Neuronal stem cell (in vitro differentiated cells): ENCODE data around the gene ULK2.

ENCODE experiments used
- DNase-seq: peaks from one replicate; pipeline ENCODE4 v3.0.0-alpha.2; 2013; ENCODE audit warnings: low spot score
- H2AFZ ChIP-seq: one replicate; pipeline ENCODE4 v1.6.1; 2013; ENCODE audit warnings: mild to moderate bottlenecking, low read length, inconsistent platforms
- H2AK5ac ChIP-seq: 2 replicates; pipeline ENCODE4 v1.6.1; 2013; ENCODE audit warnings: low read depth, mild to moderate bottlenecking, inconsistent platforms, low read length, moderate library complexity, mixed read lengths
- H2BK120ac ChIP-seq: 2 replicates; pipeline ENCODE4 v1.6.1; 2013; ENCODE audit warnings: low read depth, mild to moderate bottlenecking, inconsistent platforms, low read length, moderate library complexity, mixed read lengths
- H2BK12ac ChIP-seq: one replicate; pipeline ENCODE4 v1.6.1; 2013; ENCODE audit warnings: low read length, inconsistent platforms
- H2BK15ac ChIP-seq: 2 replicates; pipeline ENCODE4 v1.6.1; 2013; ENCODE audit warnings: mild to moderate bottlenecking, low read length, inconsistent platforms, mixed read lengths
- H2BK5ac ChIP-seq: one replicate; pipeline ENCODE4 v1.6.1; 2013; ENCODE audit warnings: inconsistent platforms, mild to moderate bottlenecking, low read length, moderate library complexity
- H3K14ac ChIP-seq: one replicate; pipeline ENCODE4 v1.6.1; 2013; ENCODE audit warnings: low read length, inconsistent platforms
- H3K18ac ChIP-seq: 2 replicates; pipeline ENCODE4 v1.6.1; 2013; ENCODE audit warnings: low read length, inconsistent platforms
- H3K23ac ChIP-seq: 2 replicates; pipeline ENCODE4 v1.6.1; 2013; ENCODE audit warnings: low read depth, mild to moderate bottlenecking, mixed read lengths, low read length, inconsistent platforms; ENCODE audit not compliant: poor library complexity
- H3K27ac ChIP-seq: replicated peaks from 3 replicates; pipeline ENCODE4 v1.5.1; 2013; ENCODE audit warnings: low read length, inconsistent platforms
- H3K27me3 ChIP-seq, 3 experiments: 2 replicates each; pipeline ENCODE4 v1.6.1; 2013; ENCODE audit warnings: low read length in 3 of 3, mild to moderate bottlenecking in 2 of 3, inconsistent platforms in 1 of 3, low read depth in 1 of 3, mixed read lengths in 1 of 3, moderate library complexity in 1 of 3; ENCODE audit not compliant: control insufficient read depth in 3 of 3, insufficient read depth in 3 of 3
- H3K36me3 ChIP-seq, 2 donors: replicated peaks in 1 of 2; 2 replicates each; pipeline ENCODE4 v1.6.1; 2013; ENCODE audit warnings: low read length in 2 of 2; ENCODE audit not compliant: control insufficient read depth in 2 of 2, insufficient read depth in 2 of 2
- H3K4ac ChIP-seq: 2 replicates; pipeline ENCODE4 v1.6.1; 2013; ENCODE audit warnings: inconsistent platforms, mild to moderate bottlenecking, low read length, moderate library complexity
- H3K4me1 ChIP-seq, 2 donors: 1 replicate in 1 of 2; 2 replicates in 1 of 2; pipeline ENCODE4 v1.6.1; 2013; ENCODE audit warnings: low read length in 2 of 2, low read depth in 1 of 2; ENCODE audit not compliant: control insufficient read depth in 2 of 2, insufficient read depth in 1 of 2
- H3K4me2 ChIP-seq: one replicate; pipeline ENCODE4 v1.6.1; 2013; ENCODE audit warnings: mild to moderate bottlenecking, low read length, inconsistent platforms; ENCODE audit not compliant: insufficient read depth, poor library complexity, severe bottlenecking
- H3K4me3 ChIP-seq, 2 donors: 2 replicates each; pipeline ENCODE4 v1.5.1; 2013; ENCODE audit warnings: low read length in 2 of 2, mild to moderate bottlenecking in 2 of 2, inconsistent platforms in 1 of 2, moderate library complexity in 1 of 2
- H3K79me1 ChIP-seq: one replicate; pipeline ENCODE4 v1.6.1; 2013; ENCODE audit warnings: low read depth, mild to moderate bottlenecking, inconsistent platforms, low read length, moderate library complexity
- H3K9ac ChIP-seq: one replicate; pipeline ENCODE4 v1.6.1; 2013; ENCODE audit warnings: mild to moderate bottlenecking, low read depth, low read length, inconsistent platforms; ENCODE audit not compliant: poor library complexity
- H3K9me3 ChIP-seq, 2 donors: replicated peaks in 1 of 2; 2 replicates each; pipeline versions ENCODE3 to v1.6.1; 2013; ENCODE audit warnings: low read length in 2 of 2, mild to moderate bottlenecking in 2 of 2, inconsistent platforms in 1 of 2, low read depth in 1 of 2, mixed read lengths in 1 of 2, moderate library complexity in 1 of 2; ENCODE audit not compliant: control insufficient read depth in 2 of 2, insufficient read depth in 1 of 2
- H4K8ac ChIP-seq: one replicate; pipeline ENCODE4 v1.6.1; 2013; ENCODE audit warnings: low read depth, mild to moderate bottlenecking, inconsistent platforms, low read length, moderate library complexity
- H4K91ac ChIP-seq: one replicate; pipeline ENCODE4 v1.6.1; 2013; ENCODE audit warnings: low read length, low read depth, mild to moderate bottlenecking, inconsistent platforms; ENCODE audit not compliant: poor library complexity
- WGBS, 2 donors: extraction: QIAGEN DNeasy Blood & Tissue Kit; methylation state at CpG; one replicate each; pipeline ENCODE4 v1.1.7; 2013; ENCODE audit warnings: missing lambda C conversion rate in 2 of 2, mixed read lengths in 1 of 2; ENCODE audit not compliant: insufficient read length in 2 of 2, insufficient replicate concordance in 1 of 2; ENCODE audit errors: extremely low coverage in 2 of 2; 5-methylcytosine and 5-hydroxymethylcytosine counted together

The ULK2 gene

GRCh38 chr17:19755821-19756510 lies 111.8 kb downstream of the ULK2 start:
- H3K36me3 ChIP-seq = no peaks in the 10 kb centered on the region
- H3K4me1 ChIP-seq = peaks cover 0 to 2% of the 10 kb centered on the region in 2 donors
- no peak overlapping the region for H2AFZ ChIP-seq
- no peak overlapping the region for H3K4me3 ChIP-seq
- H3K9me3 ChIP-seq = peaks cover 0 to 3% of the 10 kb centered on the region in 2 donors
- no peak overlapping the region for H2BK15ac ChIP-seq
- H3K18ac ChIP-seq = no peak overlapping the region
- H3K23ac ChIP-seq = peak overlapping the region; percentile 69
- DNase-seq = no peak
- H4K91ac ChIP-seq = no peak overlapping the region
- H3K27me3 ChIP-seq = peaks cover 0 to 46% (median 0%) of the 10 kb centered on the region in 3 experiments
- H2BK5ac ChIP-seq = no peak overlapping the region
- no peak overlapping the region for H3K27ac ChIP-seq
- peak overlapping the region; percentile 50 for H2AK5ac ChIP-seq
- no peak overlapping the region for H4K8ac ChIP-seq
- no peaks in the 10 kb centered on the region for H3K79me1 ChIP-seq
- H3K4ac ChIP-seq = no peak overlapping the region
- no peak overlapping the region for H3K4me2 ChIP-seq
- no peak overlapping the region for H2BK120ac ChIP-seq
- H3K9ac ChIP-seq = no peak overlapping the region
- H2BK12ac ChIP-seq = no peak overlapping the region
- WGBS, 2 donors = no CpG with 5 or more reads among the region's 11 CpGs
- H3K14ac ChIP-seq = no peak overlapping the region

DNA sequence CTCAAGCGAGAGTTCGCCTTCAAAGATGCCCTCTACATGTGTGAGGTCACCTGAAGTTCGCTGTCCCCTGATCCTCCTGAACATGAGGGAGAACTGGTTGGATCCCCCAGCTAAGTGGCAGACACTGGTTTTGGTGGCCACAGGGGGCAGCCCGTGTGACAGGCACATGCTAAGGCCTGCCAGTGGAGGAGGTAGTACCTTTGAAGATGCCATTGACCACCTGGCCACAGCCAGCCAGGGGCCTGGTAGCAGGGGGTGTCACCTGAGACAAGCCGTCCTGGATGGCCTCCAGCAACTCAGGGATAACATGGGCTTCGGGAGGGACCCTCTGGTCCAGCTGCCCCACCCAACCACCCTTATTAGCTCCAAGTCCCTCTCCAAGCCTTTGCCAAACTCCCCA lies 112.3 kb downstream of the ULK2 start:
- Histone ChIP-seq H4K91ac (no peak overlapping the region), H3K36me3 (no peaks in the 10 kb centered on the region), H3K4me1 (peaks cover 0 to 2% of the 10 kb centered on the region in 2 donors), H3K18ac (peak overlapping the region; percentile 11), H2BK120ac (no peak overlapping the region), H3K23ac (no peak overlapping the region), H2BK5ac (no peak overlapping the region), H2AFZ (no peak overlapping the region), H3K9ac (peak overlapping the region; percentile 66), H2AK5ac (no peak overlapping the region), H3K27ac (no peak overlapping the region), H3K14ac (no peak overlapping the region), H2BK12ac (no peak overlapping the region), H3K4me3 (no peak overlapping the region), H3K4me2 (no peak overlapping the region), H3K27me3 (peaks cover 0 to 44% (median 0%) of the 10 kb centered on the region in 3 experiments), H4K8ac (no peak overlapping the region), H3K4ac (no peak overlapping the region), H3K9me3 (peaks cover 0 to 3% of the 10 kb centered on the region in 2 donors), H2BK15ac (no peak overlapping the region), H3K79me1 (no peaks in the 10 kb centered on the region)
- no CpG with 5 or more reads among the region's 6 CpGs for WGBS, 2 donors
- DNase-seq = no peak

GRCh38 chr17:19753661-19754463 lies 113.9 kb downstream of the ULK2 start:
- no peak overlapping the region for H3K14ac ChIP-seq
- H4K8ac ChIP-seq = no peak overlapping the region
- H3K27ac ChIP-seq = no peak overlapping the region
- H3K27me3 ChIP-seq = peaks cover 0 to 40% (median 0%) of the 10 kb centered on the region in 3 experiments
- no peak overlapping the region for H3K23ac ChIP-seq
- no peak overlapping the region for H4K91ac ChIP-seq
- no peak overlapping the region for H2BK5ac ChIP-seq
- WGBS, 2 donors = no CpG with 5 or more reads among the region's 12 CpGs
- H2AFZ ChIP-seq = no peak overlapping the region
- no peaks in the 10 kb centered on the region for H3K9me3 ChIP-seq
- H2BK15ac ChIP-seq = no peak overlapping the region
- no peak overlapping the region for H2BK120ac ChIP-seq
- no peak overlapping the region for H3K4ac ChIP-seq
- H3K4me2 ChIP-seq = no peak overlapping the region
- H3K79me1 ChIP-seq = no peaks in the 10 kb centered on the region
- H3K4me1 ChIP-seq = peaks cover 0 to 3% of the 10 kb centered on the region in 2 donors
- no peaks in the 10 kb centered on the region for H3K36me3 ChIP-seq
- H2AK5ac ChIP-seq = no peak overlapping the region
- no peak overlapping the region for H2BK12ac ChIP-seq
- H3K4me3 ChIP-seq = no peak overlapping the region
- DNase-seq = no peak
- H3K18ac ChIP-seq = peak overlapping the region; percentile 24
- no peak overlapping the region for H3K9ac ChIP-seq

DNA sequence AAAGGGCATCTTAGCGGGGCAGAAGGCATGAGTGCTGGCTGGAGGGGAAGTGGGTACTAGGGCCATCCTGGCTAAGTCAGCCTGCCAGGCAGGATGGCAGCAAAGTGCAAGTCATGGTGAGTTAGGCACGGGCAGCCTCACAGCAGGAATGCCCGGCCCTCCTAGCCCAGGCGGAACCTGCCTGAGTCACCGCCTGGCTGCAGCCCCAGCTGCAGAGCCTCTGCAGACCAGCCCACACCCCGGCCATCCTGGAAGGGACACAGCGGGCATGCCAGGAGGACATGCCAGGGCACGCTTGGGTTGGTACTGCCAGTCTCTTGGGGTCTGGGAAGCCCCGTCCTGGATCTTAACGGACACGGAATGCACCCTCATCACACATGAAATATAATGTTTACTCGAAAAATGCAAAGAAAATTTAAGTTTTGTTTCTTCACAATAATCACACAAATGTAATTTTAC lies 114.7 kb downstream of the ULK2 start:
- peak overlapping the region; percentile 44 for H3K4ac ChIP-seq
- H3K79me1 ChIP-seq = no peaks in the 10 kb centered on the region
- no peak overlapping the region for H3K27ac ChIP-seq
- H3K14ac ChIP-seq = no peak overlapping the region
- no peak for DNase-seq
- peak overlapping the region; percentile 78 for H2AK5ac ChIP-seq
- no peak overlapping the region for H4K8ac ChIP-seq
- H4K91ac ChIP-seq = peak overlapping the region; percentile 86
- no peaks in the 10 kb centered on the region for H3K9me3 ChIP-seq
- no peak overlapping the region for H2BK12ac ChIP-seq
- peak overlapping the region; percentile 84 for H3K18ac ChIP-seq
- H2BK15ac ChIP-seq = peak overlapping the region; percentile 38
- H2BK120ac ChIP-seq = no peak overlapping the region
- peak overlapping the region; percentile 78 for H3K9ac ChIP-seq
- no peak overlapping the region for H2AFZ ChIP-seq
- no peak overlapping the region for H3K4me3 ChIP-seq
- H3K23ac ChIP-seq = no peak overlapping the region
- peak overlapping the region; percentile 16 for H2BK5ac ChIP-seq
- H3K4me1 ChIP-seq = peaks cover 0 to 5% of the 10 kb centered on the region in 2 donors
- H3K27me3 ChIP-seq = peaks cover 0 to 47% (median 0%) of the 10 kb centered on the region in 3 experiments
- no CpG with 5 or more reads among the region's 12 CpGs for WGBS, 2 donors
- no peaks in the 10 kb centered on the region for H3K36me3 ChIP-seq
- no peak overlapping the region for H3K4me2 ChIP-seq
